Activated naive CD8-positive, alpha-beta T cell (primary cell): ENCODE data around the gene TMEM74B.

Experiments
- H3K27ac Mint-ChIP-seq: one replicate; pipeline ENCODE4 v1.8.0; 2021; ENCODE audit warnings: mixed read lengths
- H3K27me3 Mint-ChIP-seq: one replicate; pipeline ENCODE4 v1.8.0; 2021; ENCODE audit warnings: mixed read lengths
- H3K36me3 Mint-ChIP-seq: one replicate; pipeline ENCODE4 v1.8.0; 2021; ENCODE audit warnings: mixed read lengths
- H3K4me1 Mint-ChIP-seq: one replicate; pipeline ENCODE4 v1.8.0; 2021; ENCODE audit warnings: low read depth, mixed read lengths
- H3K4me3 Mint-ChIP-seq: one replicate; pipeline ENCODE4 v1.8.0; 2021; ENCODE audit warnings: mild to moderate bottlenecking, mixed read lengths
- H3K9me3 Mint-ChIP-seq: one replicate; pipeline ENCODE4 v1.8.0; 2021; ENCODE audit warnings: low read depth, mixed read lengths

TMEM74B gene

DNA sequence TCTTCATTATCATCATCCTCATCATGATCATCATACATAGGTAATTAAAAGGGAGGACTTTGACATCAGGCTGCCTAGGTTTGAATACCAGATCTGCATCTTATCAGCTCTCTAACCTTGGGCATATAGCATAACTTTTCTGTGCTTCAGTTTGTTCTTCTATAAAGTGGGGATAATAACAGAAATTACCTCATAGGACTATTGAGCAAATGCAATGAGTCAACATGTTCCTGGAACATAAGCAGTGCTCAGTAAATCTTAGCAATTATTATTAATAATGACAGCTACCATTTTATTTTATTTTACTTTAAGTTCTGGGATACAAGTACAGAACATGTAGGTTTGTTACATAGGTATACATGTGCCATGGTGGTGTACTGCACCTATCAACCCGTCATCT lies 25.7 kb upstream of the TMEM74B start:
- H3K4me3 Mint-ChIP-seq, result no peak overlapping the region

DNA sequence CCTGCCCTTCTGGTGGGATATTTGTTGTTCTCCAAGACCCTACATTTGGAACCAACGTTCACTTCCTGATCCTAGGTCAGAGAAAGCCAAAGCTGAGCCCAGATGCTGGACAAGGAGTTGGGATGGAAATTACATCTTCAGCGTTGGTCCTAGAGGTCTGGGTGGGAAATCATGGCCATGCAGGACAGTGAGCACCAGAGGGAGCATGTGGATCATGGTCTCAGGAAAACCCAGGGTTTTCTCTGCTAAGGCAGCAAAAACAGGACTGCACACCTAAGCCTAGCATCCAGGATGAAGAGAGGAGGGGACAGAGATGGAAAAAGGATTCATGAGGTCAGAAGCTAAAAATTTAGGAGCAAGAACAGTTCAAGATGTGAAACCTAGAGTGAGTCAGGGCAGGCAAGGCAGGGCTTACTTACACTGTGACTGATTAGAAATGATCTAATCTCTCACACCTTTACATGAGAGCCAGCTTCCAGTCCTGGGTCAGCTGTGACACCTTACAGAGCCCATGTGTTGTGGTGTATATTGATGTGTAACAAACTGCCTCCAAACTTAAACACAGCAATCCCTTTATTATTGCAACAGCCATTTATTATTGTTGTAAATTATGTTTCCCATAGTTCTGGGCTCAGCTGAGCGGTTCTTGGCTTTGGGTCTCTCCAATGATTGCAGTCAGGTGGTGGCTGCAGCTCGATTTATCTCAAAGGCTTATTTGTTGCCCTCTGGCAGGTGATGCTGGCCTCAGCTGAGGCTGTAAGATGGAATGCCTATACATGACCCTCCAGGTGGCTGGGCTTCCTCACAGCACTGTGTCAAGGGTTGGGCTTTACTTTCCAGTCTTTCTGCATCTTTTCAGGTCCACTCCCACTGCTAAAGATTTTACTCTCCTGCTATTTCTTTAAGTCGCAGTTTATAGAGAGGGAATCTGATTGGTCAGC lies 24.9 kb upstream of the TMEM74B start:
- H3K27me3 Mint-ChIP-seq, result no peaks in the 10 kb centered on the region
- H3K4me1 Mint-ChIP-seq, result peaks cover 9% of the 10 kb centered on the region
- H3K9me3 Mint-ChIP-seq, result no peaks in the 10 kb centered on the region
- H3K4me3 Mint-ChIP-seq, result no peak overlapping the region
- peaks cover 2% of the 10 kb centered on the region for H3K36me3 Mint-ChIP-seq
- H3K27ac Mint-ChIP-seq, result no peak overlapping the region

More for the DNA sequence above, 25.7 kb upstream of the TMEM74B start:
- no peaks in the 10 kb centered on the region for H3K27me3 Mint-ChIP-seq
- peaks cover 17% of the 10 kb centered on the region for H3K4me1 Mint-ChIP-seq
- no peaks in the 10 kb centered on the region for H3K9me3 Mint-ChIP-seq
- H3K36me3 Mint-ChIP-seq, result peaks cover 2% of the 10 kb centered on the region
- no peak overlapping the region for H3K27ac Mint-ChIP-seq

- Mint-ChIP-seq H3K27ac (no peak overlapping the region), H3K27me3 (no peaks in the 10 kb centered on the region), H3K9me3 (no peaks in the 10 kb centered on the region), H3K4me3 (no peak overlapping the region), H3K4me1 (no peaks in the 10 kb centered on the region), H3K36me3 (peaks cover under 1% of the 10 kb centered on the region)
Observed at GRCh38 chr20:1207293-1207878, 22.6 kb upstream of the TMEM74B start.

DNA sequence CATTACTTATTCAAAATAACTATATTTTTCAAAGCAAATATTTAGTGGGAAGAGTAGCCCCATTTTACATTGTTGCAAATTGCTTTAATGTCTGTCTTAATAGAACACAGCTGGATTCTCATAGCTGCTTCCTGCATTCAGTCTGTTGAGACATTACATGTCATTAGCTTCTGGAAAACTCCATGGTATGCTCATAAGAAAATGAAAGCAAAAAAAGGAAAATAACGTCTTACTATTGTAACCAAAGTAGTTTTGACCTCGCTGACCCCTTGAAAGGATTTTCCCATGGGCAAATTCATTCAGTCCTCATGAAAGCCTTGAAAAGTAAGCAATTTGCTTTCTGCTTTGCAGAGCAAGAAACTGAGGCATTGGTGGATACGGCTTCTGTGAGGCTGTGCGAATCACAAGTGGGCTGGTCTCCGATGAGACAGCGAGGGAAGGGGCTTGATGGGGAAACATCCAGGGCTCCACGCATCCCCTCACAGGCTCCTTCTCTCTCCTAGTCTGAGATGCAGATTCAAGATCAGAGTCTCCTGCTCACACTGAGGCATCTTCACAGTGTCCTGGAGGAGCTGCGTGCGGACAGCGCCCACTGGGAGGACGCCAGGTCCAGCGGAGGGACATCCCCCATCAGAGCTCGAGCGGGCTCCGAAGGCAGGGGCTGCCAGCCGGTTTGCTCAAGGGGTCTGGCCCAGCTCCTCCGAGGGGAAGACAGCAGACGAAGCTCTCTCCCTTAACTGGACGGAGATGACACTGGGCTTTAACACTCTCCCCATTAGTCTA lies 21.8 kb upstream of the TMEM74B start:
- Mint-ChIP-seq H3K4me1 (no peaks in the 10 kb centered on the region), H3K36me3 (no peaks in the 10 kb centered on the region), H3K27me3 (no peaks in the 10 kb centered on the region), H3K4me3 (no peak overlapping the region), H3K9me3 (no peaks in the 10 kb centered on the region), H3K27ac (no peak overlapping the region)

- H3K27me3 Mint-ChIP-seq, result no peaks in the 10 kb centered on the region
- H3K4me3 Mint-ChIP-seq, result no peak overlapping the region
- H3K27ac Mint-ChIP-seq, result no peak overlapping the region
- H3K4me1 Mint-ChIP-seq, result no peaks in the 10 kb centered on the region
- no peaks in the 10 kb centered on the region for H3K9me3 Mint-ChIP-seq
- no peaks in the 10 kb centered on the region for H3K36me3 Mint-ChIP-seq
Observed at GRCh38 chr20:1205802-1206201, 21.0 kb upstream of the TMEM74B start.

DNA sequence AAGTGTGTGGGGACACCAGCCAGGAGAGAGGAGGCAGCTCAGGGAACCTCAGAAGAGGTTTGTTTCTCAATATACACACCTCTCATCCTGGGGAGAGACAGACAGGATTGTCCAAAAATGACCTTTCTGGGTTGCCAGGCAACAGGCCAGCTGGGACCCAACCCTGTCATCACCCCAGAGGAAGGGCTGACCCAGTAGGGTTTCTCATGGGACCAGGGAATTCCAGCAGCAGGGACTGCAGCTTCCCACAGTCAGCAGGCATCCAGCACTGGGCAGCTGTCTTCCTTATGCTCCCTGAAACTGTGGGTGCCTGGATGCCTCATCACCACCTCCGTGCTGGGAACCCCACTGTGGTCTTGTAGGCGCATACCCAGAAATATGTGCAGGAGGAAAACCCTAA lies 19.8 kb upstream of the TMEM74B start:
- no peak overlapping the region for H3K4me3 Mint-ChIP-seq
- no peaks in the 10 kb centered on the region for H3K9me3 Mint-ChIP-seq
- no peak overlapping the region for H3K27ac Mint-ChIP-seq
- no peaks in the 10 kb centered on the region for H3K27me3 Mint-ChIP-seq
- H3K4me1 Mint-ChIP-seq, result peaks cover 8% of the 10 kb centered on the region
- no peaks in the 10 kb centered on the region for H3K36me3 Mint-ChIP-seq

GRCh38 chr20:1204113-1204512 lies 19.3 kb upstream of the TMEM74B start:
- H3K27ac Mint-ChIP-seq, result no peak overlapping the region
- H3K9me3 Mint-ChIP-seq, result no peaks in the 10 kb centered on the region
- H3K4me1 Mint-ChIP-seq, result peaks cover 8% of the 10 kb centered on the region
- no peak overlapping the region for H3K4me3 Mint-ChIP-seq
- no peaks in the 10 kb centered on the region for H3K36me3 Mint-ChIP-seq
- no peaks in the 10 kb centered on the region for H3K27me3 Mint-ChIP-seq

GRCh38 chr20:1203630-1204029 lies 18.8 kb upstream of the TMEM74B start:
- Mint-ChIP-seq H3K27ac (no peak overlapping the region), H3K27me3 (no peaks in the 10 kb centered on the region), H3K4me3 (no peak overlapping the region), H3K4me1 (peaks cover 8% of the 10 kb centered on the region), H3K36me3 (no peaks in the 10 kb centered on the region), H3K9me3 (no peaks in the 10 kb centered on the region)

DNA sequence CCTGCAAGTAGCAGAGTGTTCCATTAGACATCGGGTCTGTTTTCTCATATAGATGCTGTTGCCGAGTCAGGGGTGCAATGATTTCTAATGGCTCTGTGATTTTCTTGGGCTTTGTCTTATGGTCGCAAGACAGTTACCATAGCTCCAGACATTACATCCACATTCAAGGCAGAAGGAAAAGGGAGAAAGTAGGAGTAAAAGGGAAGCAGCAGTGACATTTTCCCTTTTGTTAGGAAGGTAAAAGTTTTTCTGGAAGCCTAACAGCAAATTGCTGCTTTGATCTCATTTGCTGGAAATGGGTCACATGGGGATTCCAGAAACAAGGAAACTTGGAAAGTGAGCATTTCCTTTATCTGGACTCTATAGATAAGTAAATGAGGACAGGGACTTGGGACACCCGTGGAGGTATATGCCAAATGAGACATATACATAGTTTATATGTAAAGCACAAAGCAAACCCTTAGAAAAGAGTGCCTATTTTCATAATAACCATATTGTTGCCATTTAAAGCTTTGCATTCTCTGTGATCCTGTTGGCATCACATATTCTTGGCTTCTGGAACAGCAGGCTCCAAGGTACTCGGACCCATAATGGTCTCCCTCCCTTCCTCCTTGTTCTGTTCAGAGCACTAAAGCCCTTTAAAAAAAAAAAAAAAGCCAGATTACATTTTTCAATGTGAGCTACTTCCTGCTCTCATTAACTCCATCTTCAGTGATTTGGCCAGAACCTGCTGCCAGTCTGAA lies 18.2 kb upstream of the TMEM74B start, which contains the start of gene C20orf202:
TSS of gene C20orf202 (plus strand) at position 693 of the 743 bp plus-strand sequence. CDS start 132 bp downstream, outside the sequence.
- no peak within 1 kb of the TSS for H3K27ac Mint-ChIP-seq
- H3K4me3 Mint-ChIP-seq, result no peak within 1 kb of the TSS
- H3K27me3 Mint-ChIP-seq, result no peaks in the 10 kb centered on the region
- no peaks in the 10 kb centered on the region for H3K9me3 Mint-ChIP-seq
- peaks cover 8% of the 10 kb centered on the region for H3K4me1 Mint-ChIP-seq
- H3K36me3 Mint-ChIP-seq, result no peaks in the 10 kb centered on the region

- H3K27ac Mint-ChIP-seq, result no peak overlapping the region
- H3K9me3 Mint-ChIP-seq, result peaks cover 6% of the 10 kb centered on the region
- H3K4me3 Mint-ChIP-seq, result no peak overlapping the region
- peaks cover 8% of the 10 kb centered on the region for H3K4me1 Mint-ChIP-seq
- H3K27me3 Mint-ChIP-seq, result no peaks in the 10 kb centered on the region
- H3K36me3 Mint-ChIP-seq, result no peaks in the 10 kb centered on the region
Observed at GRCh38 chr20:1199964-1200363, 15.2 kb upstream of the TMEM74B start.

GRCh38 chr20:1199212-1199873 lies 14.6 kb upstream of the TMEM74B start:
- peak overlapping the region; percentile 16 for H3K27ac Mint-ChIP-seq
- H3K27me3 Mint-ChIP-seq, result no peaks in the 10 kb centered on the region
- H3K4me3 Mint-ChIP-seq, result no peak overlapping the region
- H3K9me3 Mint-ChIP-seq, result peaks cover 6% of the 10 kb centered on the region
- no peaks in the 10 kb centered on the region for H3K36me3 Mint-ChIP-seq
- H3K4me1 Mint-ChIP-seq, result peaks cover 8% of the 10 kb centered on the region

DNA sequence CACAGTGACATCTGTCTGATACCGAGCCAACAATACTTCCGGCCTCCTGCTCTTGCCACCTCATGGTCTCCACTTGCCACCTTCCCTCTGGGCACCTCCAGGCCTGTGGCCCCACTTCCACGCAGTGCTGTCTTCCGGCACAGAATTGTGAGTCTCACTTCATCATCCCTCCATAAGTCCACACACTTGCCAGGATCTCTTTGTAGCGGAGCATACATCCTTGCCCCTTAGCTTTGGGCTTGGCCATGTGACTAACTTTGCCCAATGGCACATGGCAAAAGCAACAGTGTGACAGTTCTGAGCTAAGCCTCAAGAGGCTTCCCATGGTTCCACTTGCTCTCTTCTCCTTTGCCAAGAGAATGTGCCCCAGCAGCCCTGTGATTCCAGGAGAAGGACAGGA lies 14.0 kb upstream of the TMEM74B start:
- H3K4me1 Mint-ChIP-seq, result peaks cover 8% of the 10 kb centered on the region
- H3K9me3 Mint-ChIP-seq, result peaks cover 6% of the 10 kb centered on the region
- no peak overlapping the region for H3K27ac Mint-ChIP-seq
- no peak overlapping the region for H3K4me3 Mint-ChIP-seq
- no peaks in the 10 kb centered on the region for H3K36me3 Mint-ChIP-seq
- H3K27me3 Mint-ChIP-seq, result no peaks in the 10 kb centered on the region

DNA sequence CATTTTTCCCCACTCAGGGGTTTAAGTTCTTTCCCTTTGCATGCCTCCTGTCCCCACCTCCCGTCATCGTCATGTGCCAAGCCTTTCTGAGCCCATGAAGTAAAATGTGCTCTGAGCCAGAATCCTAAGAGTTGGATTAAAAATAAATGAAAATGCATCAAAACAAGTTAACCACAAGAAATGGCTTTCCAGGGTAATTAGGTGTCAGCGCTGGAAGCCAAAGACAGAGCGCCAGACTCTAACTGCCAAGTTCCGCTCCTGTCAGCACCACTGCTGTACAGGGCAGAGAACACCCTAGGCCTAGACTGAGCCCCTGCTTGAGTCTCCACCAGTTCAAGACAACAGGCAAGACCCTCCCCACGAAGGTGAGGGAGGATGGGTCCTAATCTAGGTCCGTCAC lies 13.0 kb upstream of the TMEM74B start:
- Mint-ChIP-seq H3K4me1 (peaks cover 8% of the 10 kb centered on the region), H3K4me3 (no peak overlapping the region), H3K36me3 (no peaks in the 10 kb centered on the region), H3K9me3 (peaks cover 6% of the 10 kb centered on the region), H3K27ac (no peak overlapping the region), H3K27me3 (no peaks in the 10 kb centered on the region)

DNA sequence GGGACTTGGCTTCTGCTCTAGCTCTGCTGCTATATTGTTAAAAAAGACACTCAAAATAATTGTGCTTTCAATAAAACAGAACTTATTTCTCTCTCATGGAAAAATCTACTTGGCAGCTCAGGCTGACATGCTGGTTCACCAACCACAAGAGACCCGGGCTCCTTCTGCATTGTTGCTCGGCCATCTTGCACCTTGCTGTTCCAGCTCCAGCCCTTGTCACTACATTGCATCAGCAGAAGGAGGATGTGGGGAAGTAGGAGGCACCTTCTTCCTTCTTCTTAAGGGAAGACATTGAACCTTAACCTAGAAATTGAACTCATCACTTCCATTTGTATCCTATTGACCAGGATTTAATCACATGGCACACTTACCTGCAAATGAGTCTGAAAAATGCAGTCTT lies 11.9 kb upstream of the TMEM74B start:
- H3K27me3 Mint-ChIP-seq, result no peaks in the 10 kb centered on the region
- H3K4me1 Mint-ChIP-seq, result peaks cover 8% of the 10 kb centered on the region
- peaks cover 6% of the 10 kb centered on the region for H3K9me3 Mint-ChIP-seq
- no peak overlapping the region for H3K4me3 Mint-ChIP-seq
- no peak overlapping the region for H3K27ac Mint-ChIP-seq
- no peaks in the 10 kb centered on the region for H3K36me3 Mint-ChIP-seq
